K562 (cell line): ENCODE results near the gene APCDD1L. TPM values are rescaled to one million over a fixed set of nuclear protein-coding genes. Genes with fewer than 3 reads are reported as not detected.

Experiments used
- ATAC-seq: fragments of 200-7000 bp; cut with Tn5 transposase; 3 replicates; pipeline ENCODE4 v1.9.1; 2020; ENCODE audit warnings: moderate library complexity
- BruUV-seq: library from RNA; stranded (reverse); fragments of 400-500 nt; replicated peaks from 2 replicates; lab custom pipeline; 2021; lab: Mats Ljungman, UMichigan
- CTCF ChIA-PET: fragments of 300-600 bp; formaldehyde crosslinking; extraction: SDS; loops from one replicate; lab custom pipeline; 2021; ENCODE audit warnings: low intra/inter-chr PET ratio; lab: Yijun Ruan, JAX
- POLR2A ChIA-PET: fragments of 300-600, 350-650 bp; sonication (Branson Sonifier 250); formaldehyde crosslinking; extraction: SDS; loops from one replicate; lab custom pipeline; 2021; ENCODE audit warnings: antibody characterized with exemption, inconsistent platforms; lab: Yijun Ruan, JAX
- DNase-seq, 4 experiments: peaks; one replicate each; pipeline versions ENCODE4 v3.0.0 to v3.0.0-alpha.2; 2011 to 2018; ENCODE audit warnings: low spot score in 3 of 4, mixed read lengths in 3 of 4; ENCODE audit errors: extremely low read depth in 1 of 4
- FAIRE-seq: peaks from 2 replicates; lab custom pipeline; 2011; peaks lifted over from hg19 to GRCh38; lab: Jason Lieb, UNC
- H2AFZ ChIP-seq: 2 replicates; pipeline ENCODE4 v1.6.0; 2011; ENCODE audit warnings: low read depth, low read length, control low read depth, inconsistent platforms
- H3K27ac ChIP-seq: fragments of 200-600 bp; 3 replicates; pipeline ENCODE4 v1.8.0; 2011; ENCODE audit warnings: low read depth, mild to moderate bottlenecking, control low read depth, inconsistent platforms, low read length, moderate library complexity, mixed read lengths; ENCODE audit errors: extremely low read depth
- H3K27me3 ChIP-seq, 2 experiments: fragments of 300-600 bp in 1 of 2; 2 replicates in 1 of 2; 3 replicates in 1 of 2; pipeline versions ENCODE4 v1.6.0 to v1.8.0; 2011; ENCODE audit warnings: inconsistent platforms in 2 of 2, low read length in 2 of 2, mild to moderate bottlenecking in 1 of 2, mixed read lengths in 1 of 2, moderate library complexity in 1 of 2; ENCODE audit not compliant: control insufficient read depth in 2 of 2, insufficient read depth in 2 of 2
- H3K36me3 ChIP-seq: fragments of 300-600 bp; 3 replicates; pipeline ENCODE4 v1.8.0; 2011; ENCODE audit warnings: mild to moderate bottlenecking, low read length, inconsistent platforms; ENCODE audit not compliant: control insufficient read depth, insufficient read depth
- H3K4me1 ChIP-seq, 2 experiments: fragments of 200-600 bp in 1 of 2; replicated peaks in 1 of 2; 2 replicates in 1 of 2; 3 replicates in 1 of 2; pipeline versions ENCODE4 v1.5.1 to v1.8.0; 2011; ENCODE audit warnings: inconsistent platforms in 2 of 2, low read length in 2 of 2, mild to moderate bottlenecking in 1 of 2, mixed read lengths in 1 of 2, moderate library complexity in 1 of 2; ENCODE audit not compliant: control insufficient read depth in 2 of 2, insufficient read depth in 2 of 2
- H3K4me2 ChIP-seq: 2 replicates; pipeline ENCODE4 v1.6.1; 2011; ENCODE audit warnings: low read length, control low read depth, inconsistent platforms, mixed read lengths; ENCODE audit not compliant: insufficient read depth
- H3K4me3 ChIP-seq: fragments of 200-600 bp; sonication (generic), shearing (Covaris generic); 2 replicates; pipeline ENCODE4 v1.5.1; 2016; ENCODE audit warnings: control low read depth, inconsistent platforms
- H3K79me2 ChIP-seq: fragments of 200-600 bp; 3 replicates; pipeline ENCODE4 v1.8.0; 2011; ENCODE audit warnings: low read length, inconsistent platforms; ENCODE audit not compliant: control insufficient read depth, insufficient read depth
- H3K9ac ChIP-seq, 2 experiments: 2 replicates each; pipeline versions ENCODE4 v1.6.0 to v1.6.1; 2011; ENCODE audit warnings: low read depth in 2 of 2, low read length in 2 of 2, control low read depth in 1 of 2, inconsistent platforms in 1 of 2, mild to moderate bottlenecking in 1 of 2, mixed read lengths in 1 of 2; ENCODE audit not compliant: insufficient read depth in 1 of 2
- H3K9me1 ChIP-seq: one replicate; pipeline ENCODE4 v1.6.0; 2011; ENCODE audit warnings: inconsistent platforms, mild to moderate bottlenecking, low read length, moderate library complexity; ENCODE audit not compliant: control insufficient read depth, insufficient read depth
- H3K9me3 ChIP-seq: replicated peaks from 2 replicates; pipeline ENCODE4 v1.5.1; 2011; ENCODE audit warnings: low read depth, low read length, inconsistent platforms; ENCODE audit not compliant: control insufficient read depth, insufficient read depth
- H4K20me1 ChIP-seq: replicated peaks from 2 replicates; pipeline ENCODE4 v1.6.1; 2011; ENCODE audit warnings: low read length, inconsistent platforms, mixed read lengths; ENCODE audit not compliant: control insufficient read depth, insufficient read depth
- BRD9 ChIP-seq: fragments of 450-650 bp; IDR thresholded peaks from 2 replicates; pipeline ENCODE4 v1.6.1; 2018; ENCODE audit warnings: low read depth; ENCODE audit not compliant: partially characterized antibody
- CBFA2T3 ChIP-seq: fragments of 450-650 bp; IDR thresholded peaks from 2 replicates; pipeline ENCODE4 v1.6.1; 2017
- E2F4 ChIP-seq: sonication (generic); formaldehyde crosslinking; IDR thresholded peaks from 2 replicates; pipeline ENCODE4 v1.8.0; 2022; ENCODE audit warnings: mild to moderate bottlenecking, low read depth, missing genetic modification reagents
- EGR1 ChIP-seq: fragments of 450-650 bp; conservative IDR thresholded peaks from 2 replicates; pipeline ENCODE4 v1.6.1; 2017; ENCODE audit warnings: mild to moderate bottlenecking
- GABPB1 ChIP-seq: sonication (generic); formaldehyde crosslinking; IDR thresholded peaks from 2 replicates; pipeline ENCODE4 v1.8.0; 2022; ENCODE audit warnings: mild to moderate bottlenecking, missing genetic modification reagents
- NFRKB ChIP-seq: fragments of 450-650 bp; IDR thresholded peaks from 2 replicates; pipeline ENCODE4 v1.6.1; 2016; ENCODE audit warnings: low read depth
- PHF8 ChIP-seq: fragments of 200-600 bp; sonication (generic); IDR thresholded peaks from 2 replicates; pipeline ENCODE4 v1.6.1; 2012; ENCODE audit warnings: mixed run types, mild to moderate bottlenecking, inconsistent platforms, low read length, moderate library complexity, borderline replicate concordance
- RNF2 ChIP-seq: sonication (generic); IDR thresholded peaks from 2 replicates; pipeline ENCODE4 v1.6.1; 2016
- TEAD4 ChIP-seq, 2 experiments: sonication (generic) in 1 of 2; formaldehyde crosslinking in 1 of 2; IDR thresholded peaks; 2 replicates each; pipeline versions ENCODE4 v1.6.1 to v1.8.0; 2012 to 2022; ENCODE audit warnings: borderline replicate concordance in 1 of 2, inconsistent platforms in 1 of 2, low read length in 1 of 2, mild to moderate bottlenecking in 1 of 2, missing genetic modification reagents in 1 of 2
- ZBTB12 ChIP-seq: fragments of 250-450 bp; sonication (Bioruptor Pico); IDR thresholded peaks from 2 replicates; pipeline ENCODE4 v1.4.0; 2020
- ZBTB26 ChIP-seq: fragments of 450-650 bp; formaldehyde crosslinking; IDR thresholded peaks from 2 replicates; pipeline ENCODE4 v1.4.0; 2022; ENCODE audit warnings: missing genetic modification characterization
- ZNF644 ChIP-seq: fragments of 200-800 bp; sonication (Bioruptor generic); IDR thresholded peaks from 2 replicates; pipeline ENCODE4 v1.6.1; 2016; ENCODE audit warnings: low read depth, missing genetic modification characterization, missing compliant biosample characterization
- ZNF695 ChIP-seq: fragments of 450-650 bp; formaldehyde crosslinking; IDR thresholded peaks from 2 replicates; pipeline ENCODE4 v1.4.0; 2020; ENCODE audit warnings: mild to moderate bottlenecking, moderate library complexity
- WGBS: fragments of 100-300 bp; shearing (Covaris generic); methylation state at CpG from one replicate; pipeline ENCODE4 v1.1.6; 2016; ENCODE audit warnings: low coverage, mixed read lengths; ENCODE audit not compliant: insufficient coverage; ENCODE audit errors: missing lambda C conversion rate; 5-methylcytosine and 5-hydroxymethylcytosine counted together
- in situ Hi-C: fragments of 300-500 bp; cut with MboI; formaldehyde crosslinking; loops from 4 replicates; pipeline ENCODE4 v1.15.0; 2018; ENCODE audit warnings: inconsistent platforms, mixed read lengths
- intact Hi-C: fragments of 100-400 bp; cut with micrococcal nuclease; formaldehyde crosslinking; loops from 2 replicates; pipeline ENCODE4 v1.14.2; 2022
- polyA plus RNA-seq, 8 experiments: library from polyadenylated mRNA; depleted of rRNA in 4 of 8; stranded (reverse) in 5 of 8; unstranded in 3 of 8; fragments of >200 nt; fragmentation: Nextera tagmentation in 2 of 8; fragmentation: Illumina TruSeq in 1 of 8; extraction: Ambion mirVana in 2 of 8; extraction: Trizol in 1 of 8; gene quantifications; 2 replicates each; pipeline versions ENCODE4 v1.2.1 to v1.2.3, GENCODE V29; 2011 to 2014; ENCODE audit warnings: inconsistent platforms in 1 of 8, missing spikeins in 1 of 8
- total RNA-seq, 7 experiments: library from RNA; depleted of rRNA in 6 of 7; stranded (reverse); fragments of >200 nt in 6 of 7; fragmentation: Illumina TruSeq in 2 of 7; extraction: Trizol in 2 of 7; gene quantifications; 2 replicates each; pipeline versions ENCODE4 v1.2.1 to v1.2.3, GENCODE V29; 2011 to 2021; ENCODE audit warnings: low replicate concordance in 1 of 7

The APCDD1L gene
- total and polyA plus RNA-seq, 9 of the 15 experiments (the other 6 are each of a cell fraction or from before 2014, with no cell fraction given), result not detected

- TF ChIP-seq ZBTB26 (CRISPR knock-in tag), result no peak
- TF ChIP-seq ZBTB12, result no peak
- TF ChIP-seq TEAD4 (IDR thresholded peaks at IDR 0.05; ENCODE audit: low read length), result no peak
- no peak for TF ChIP-seq TEAD4 (CRISPR knock-in tag; IDR thresholded peaks at IDR 0.05; ENCODE audit: borderline replicate concordance)
- no peak for TF ChIP-seq PHF8
- TF ChIP-seq ZNF644 (tag), result no peak
- no peak for TF ChIP-seq GABPB1 (CRISPR knock-in tag)
- no peak for TF ChIP-seq NFRKB
Observed at GRCh38 chr20:58553166-58553696, 38.0 kb upstream of the APCDD1L start (continued).

GRCh38 chr20:58552366-58552934 lies 37.3 kb upstream of the APCDD1L start:
- Histone ChIP-seq H3K27ac (no peak overlapping the region), H3K9me1 (no peaks in the 10 kb centered on the region), H2AFZ (no peak overlapping the region), H4K20me1 (no peaks in the 10 kb centered on the region; the same call in 1 of the 2 replicates), H3K4me1 (peaks cover 0 to 5% of the 10 kb centered on the region in 2 experiments; a peak in 2 of 5 replicates), H3K9me3 (no peaks in the 10 kb centered on the region), H3K4me2 (no peak overlapping the region), H3K36me3 (no peaks in the 10 kb centered on the region), H3K4me3 (no peak overlapping the region), H3K79me2 (no peaks in the 10 kb centered on the region), H3K27me3 (peaks cover 2 to 44% of the 10 kb centered on the region in 2 experiments; a peak in 2 of 5 replicates), H3K9ac (no peak overlapping the region)
- POLR2A ChIA-PET, result interaction anchor here (0.9 kb wide), 1 partner anchor 32 kb away, joined by 4 read pairs; no protein-coding TSS in a partner anchor
- 7% methylated on average over 11 of the region's 11 CpGs for WGBS
- CTCF ChIA-PET, result no interaction called here
- TF ChIP-seq BRD9, result no peak
- TF ChIP-seq ZNF695 (CRISPR knock-in tag), result no peak
- TF ChIP-seq EGR1, result peak; percentile 72
- peak; percentile 11; the same call in 1 of the 2 replicates for TF ChIP-seq CBFA2T3
- TF ChIP-seq E2F4 (CRISPR knock-in tag), result no peak
- no peak for TF ChIP-seq RNF2
- in situ Hi-C loops (no loop called here), intact Hi-C loops (no loop called here)
- ATAC-seq (no peak), DNase-seq (no peak), FAIRE-seq (no peak)
- no TSS peak for BruUV-seq
